ENCODE measurements around the gene RAB3GAP2. TPM values are rescaled to one million over a fixed set of nuclear protein-coding genes. Genes with fewer than 3 reads are reported as not detected.

RAB3GAP2 gene, protein sequence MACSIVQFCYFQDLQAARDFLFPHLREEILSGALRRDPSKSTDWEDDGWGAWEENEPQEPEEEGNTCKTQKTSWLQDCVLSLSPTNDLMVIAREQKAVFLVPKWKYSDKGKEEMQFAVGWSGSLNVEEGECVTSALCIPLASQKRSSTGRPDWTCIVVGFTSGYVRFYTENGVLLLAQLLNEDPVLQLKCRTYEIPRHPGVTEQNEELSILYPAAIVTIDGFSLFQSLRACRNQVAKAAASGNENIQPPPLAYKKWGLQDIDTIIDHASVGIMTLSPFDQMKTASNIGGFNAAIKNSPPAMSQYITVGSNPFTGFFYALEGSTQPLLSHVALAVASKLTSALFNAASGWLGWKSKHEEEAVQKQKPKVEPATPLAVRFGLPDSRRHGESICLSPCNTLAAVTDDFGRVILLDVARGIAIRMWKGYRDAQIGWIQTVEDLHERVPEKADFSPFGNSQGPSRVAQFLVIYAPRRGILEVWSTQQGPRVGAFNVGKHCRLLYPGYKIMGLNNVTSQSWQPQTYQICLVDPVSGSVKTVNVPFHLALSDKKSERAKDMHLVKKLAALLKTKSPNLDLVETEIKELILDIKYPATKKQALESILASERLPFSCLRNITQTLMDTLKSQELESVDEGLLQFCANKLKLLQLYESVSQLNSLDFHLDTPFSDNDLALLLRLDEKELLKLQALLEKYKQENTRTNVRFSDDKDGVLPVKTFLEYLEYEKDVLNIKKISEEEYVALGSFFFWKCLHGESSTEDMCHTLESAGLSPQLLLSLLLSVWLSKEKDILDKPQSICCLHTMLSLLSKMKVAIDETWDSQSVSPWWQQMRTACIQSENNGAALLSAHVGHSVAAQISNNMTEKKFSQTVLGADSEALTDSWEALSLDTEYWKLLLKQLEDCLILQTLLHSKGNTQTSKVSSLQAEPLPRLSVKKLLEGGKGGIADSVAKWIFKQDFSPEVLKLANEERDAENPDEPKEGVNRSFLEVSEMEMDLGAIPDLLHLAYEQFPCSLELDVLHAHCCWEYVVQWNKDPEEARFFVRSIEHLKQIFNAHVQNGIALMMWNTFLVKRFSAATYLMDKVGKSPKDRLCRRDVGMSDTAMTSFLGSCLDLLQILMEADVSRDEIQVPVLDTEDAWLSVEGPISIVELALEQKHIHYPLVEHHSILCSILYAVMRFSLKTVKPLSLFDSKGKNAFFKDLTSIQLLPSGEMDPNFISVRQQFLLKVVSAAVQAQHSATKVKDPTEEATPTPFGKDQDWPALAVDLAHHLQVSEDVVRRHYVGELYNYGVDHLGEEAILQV (N-terminal part only)
- total RNA-seq, result 28.7 and 34.1 TPM in 2 replicates

GRCh38 chr1:220272047-220272840 lies at the start of gene RAB3GAP2:
Gene RAB3GAP2, minus strand, starts transcription at chr1:220272453. Its CDS starts 116 bp downstream, at chr1:220272337.

Other genes starting within 250 kb of the RAB3GAP2 start
- 79.9 and 85.7 TPM in 2 replicates for gene EPRS1, start 225.9 kb downstream of the RAB3GAP2 start, total RNA-seq
- gene BPNT1, start 182.7 kb downstream of the RAB3GAP2 start, total RNA-seq, result 26.6 and 28.9 TPM in 2 replicates
- 110 and 160 TPM in 2 replicates for gene IARS2, start 178.3 kb downstream of the RAB3GAP2 start, total RNA-seq